Small intestine (tissue), 16 donors: ENCODE results near the gene KRT83. TPM values are rescaled to one million over a fixed set of nuclear protein-coding genes. Genes with fewer than 3 reads are reported as not detected.

Experiments
- DNase-seq, 2 donors: peaks; one replicate each; pipeline versions ENCODE4 v3.0.0 to v3.0.0-alpha.2; 2013
- FAIRE-seq: peaks from 2 replicates; lab custom pipeline; 2012; peaks lifted over from hg19 to GRCh38; lab: Jason Lieb, UNC
- H3K27ac ChIP-seq, 3 donors: one replicate each; pipeline ENCODE4 v1.5.1; 2013; ENCODE audit warnings: low read length in 2 of 3, mild to moderate bottlenecking in 2 of 3, control low read depth in 1 of 3, inconsistent platforms in 1 of 3, low read depth in 1 of 3, moderate library complexity in 1 of 3
- H3K27me3 ChIP-seq, 3 donors: one replicate each; pipeline ENCODE4 v1.6.1; 2013; ENCODE audit warnings: low read length in 3 of 3, inconsistent platforms in 1 of 3; ENCODE audit not compliant: control insufficient read depth in 3 of 3, insufficient read depth in 3 of 3
- H3K36me3 ChIP-seq, 3 donors: one replicate each; pipeline ENCODE4 v1.6.1; 2013; ENCODE audit warnings: low read length in 3 of 3, inconsistent platforms in 1 of 3, low read depth in 1 of 3, mild to moderate bottlenecking in 1 of 3, moderate library complexity in 1 of 3; ENCODE audit not compliant: control insufficient read depth in 3 of 3, insufficient read depth in 2 of 3
- H3K4me1 ChIP-seq, 3 donors: one replicate each; pipeline ENCODE4 v1.6.1; 2013; ENCODE audit warnings: low read length in 2 of 3, inconsistent platforms in 1 of 3, low read depth in 1 of 3, mild to moderate bottlenecking in 1 of 3, moderate library complexity in 1 of 3; ENCODE audit not compliant: control insufficient read depth in 3 of 3, insufficient read depth in 2 of 3
- H3K4me3 ChIP-seq, 3 donors: one replicate each; pipeline ENCODE4 v1.5.1; 2013; ENCODE audit warnings: low read length in 3 of 3, control low read depth in 1 of 3, inconsistent platforms in 1 of 3, low read depth in 1 of 3, mild to moderate bottlenecking in 1 of 3, moderate library complexity in 1 of 3
- H3K9me3 ChIP-seq, 2 donors: one replicate each; pipeline ENCODE4 v1.6.1; 2013; ENCODE audit warnings: low read depth in 1 of 2, low read length in 1 of 2; ENCODE audit not compliant: control insufficient read depth in 2 of 2, insufficient read depth in 1 of 2
- WGBS, 3 donors: extraction: QIAGEN DNeasy Blood & Tissue Kit; methylation state at CpG; one replicate each; pipeline ENCODE4 v1.1.7; 2013; 5-methylcytosine and 5-hydroxymethylcytosine counted together
- long read RNA-seq, 10 donors: transcript quantifications; one replicate each; lab custom pipeline, GENCODE V29; 2026
- polyA plus RNA-seq, 4 donors: library from polyadenylated mRNA; stranded (reverse) in 3 of 4; unstranded in 1 of 4; fragments of 200-250 nt in 3 of 4; fragments of 120-200 nt in 1 of 4; gene quantifications; one replicate each; pipeline versions ENCODE4 v1.2.1 to v1.2.3, GENCODE V29; 2013
- donor health status: healthy with polysubstance abuse.
- donor health status: control.
- donor health status: control.
- donor health status: Bipolar disorder and iron deficiency.
- donor health status: healthy.

Gene KRT83
- polyA plus RNA-seq: under 1 TPM in 1 of 4 donors, not detected in 3; 0.03 TPM
- long read RNA-seq, donor 1: 0 reads
- long read RNA-seq, donor 2: 0 reads
- long read RNA-seq, donor 3: 0 reads
- long read RNA-seq, donor 4: 0 reads
- long read RNA-seq, donor 5: 0 reads
- long read RNA-seq, donor 6: 0 reads
- long read RNA-seq, donor 7: 0 reads
- long read RNA-seq, donor 8: 0 reads
- long read RNA-seq, donor 9: 0 reads
- long read RNA-seq, donor 10: 0 reads

GRCh38 chr12:52320784-52321400 lies at the start of gene KRT83:
KRT83 (minus strand) TSS chr12:52321398; CDS start chr12:52321335, 63 bp downstream.
- 69 to 80% (median 78%) methylated on average over 33 to 35 of the region's 35 CpGs for WGBS, 3 donors

GRCh38 chr12:52369809-52370208 lies 48.6 kb upstream of the KRT83 start:
- Histone ChIP-seq H3K9me3 (no peaks in the 10 kb centered on the region), H3K4me3 (no peak overlapping the region), H3K36me3 (no peaks in the 10 kb centered on the region), H3K27ac (no peak overlapping the region), H3K27me3 (peaks cover 0 to 8% (median 0%) of the 10 kb centered on the region in 3 donors), H3K4me1 (no peaks in the 10 kb centered on the region)
- 70 to 79% (median 77%) methylated on average over 6 of the region's 6 CpGs for WGBS, 3 donors
- DNase-seq: no peak
- FAIRE-seq: no peak

More at GRCh38 chr12:52320784-52321400, at the start of gene KRT83:
- Histone ChIP-seq H3K4me3 (no peak within 1 kb of the TSS), H3K27ac (no peak within 1 kb of the TSS), H3K36me3 (no peaks in the 10 kb centered on the region), H3K9me3 (no peaks in the 10 kb centered on the region), H3K4me1 (no peaks in the 10 kb centered on the region), H3K27me3 (peaks cover 0 to 24% (median 5%) of the 10 kb centered on the region in 3 donors)
- DNase-seq: no peak
- no peak for FAIRE-seq

GRCh38 chr12:52369211-52369610 lies 48.0 kb upstream of the KRT83 start:
- Histone ChIP-seq H3K4me3 (no peak overlapping the region), H3K27me3 (peaks cover 0 to 8% (median 0%) of the 10 kb centered on the region in 3 donors), H3K4me1 (no peaks in the 10 kb centered on the region), H3K9me3 (no peaks in the 10 kb centered on the region), H3K27ac (no peak overlapping the region), H3K36me3 (no peaks in the 10 kb centered on the region)
- no peak for FAIRE-seq
- 44 to 70% (median 45%) methylated on average over 3 of the region's 3 CpGs for WGBS, 3 donors
- no peak for DNase-seq

- Histone ChIP-seq H3K9me3 (no peaks in the 10 kb centered on the region), H3K36me3 (no peaks in the 10 kb centered on the region), H3K27ac (no peak overlapping the region), H3K4me1 (no peaks in the 10 kb centered on the region), H3K4me3 (no peak overlapping the region), H3K27me3 (peaks cover 0 to 8% (median 0%) of the 10 kb centered on the region in 3 donors)
- WGBS, 3 donors: 37 to 50% (median 39%) methylated on average over 3 of the region's 3 CpGs
- FAIRE-seq (no peak), DNase-seq (no peak)
These were observed 47.3 kb upstream of the KRT83 start for GRCh38 chr12:52368508-52368907.

- FAIRE-seq: no peak
- H3K27me3 ChIP-seq: peaks cover 0 to 8% (median 0%) of the 10 kb centered on the region in 3 donors
- no peaks in the 10 kb centered on the region for H3K9me3 ChIP-seq
- no peaks in the 10 kb centered on the region for H3K36me3 ChIP-seq
- no peak overlapping the region for H3K27ac ChIP-seq
- 61 to 80% (median 68%) methylated on average over 6 of the region's 6 CpGs for WGBS, 3 donors
- no peaks in the 10 kb centered on the region for H3K4me1 ChIP-seq
- DNase-seq: no peak
- H3K4me3 ChIP-seq: no peak overlapping the region
These were observed 46.7 kb upstream of the KRT83 start for GRCh38 chr12:52367876-52368275.

GRCh38 chr12:52366738-52367485 lies 45.7 kb upstream of the KRT83 start, which contains the start of gene KRT85:
KRT85 (minus strand) TSS chr12:52367481; CDS start chr12:52367405, 76 bp downstream.
- WGBS, 3 donors: 83 to 85% (median 84%) methylated on average over 38 to 42 of the region's 42 CpGs
- no peaks in the 10 kb centered on the region for H3K36me3 ChIP-seq
- FAIRE-seq: no peak

GRCh38 chr12:52364901-52365489 lies 43.8 kb upstream of the KRT83 start:
- Histone ChIP-seq H3K27me3 (peaks cover 0 to 8% (median 0%) of the 10 kb centered on the region in 3 donors), H3K4me3 (no peak overlapping the region), H3K36me3 (no peaks in the 10 kb centered on the region), H3K4me1 (no peaks in the 10 kb centered on the region), H3K27ac (no peak overlapping the region), H3K9me3 (no peaks in the 10 kb centered on the region)
- DNase-seq (no peak), FAIRE-seq (no peak)
- WGBS, 3 donors: 73 to 82% (median 80%) methylated on average over 14 of the region's 14 CpGs

More at GRCh38 chr12:52366738-52367485, 45.7 kb upstream of the KRT83 start, which contains the start of gene KRT85:
- H3K27ac ChIP-seq: no peak within 1 kb of the TSS
- peaks cover 0 to 8% (median 0%) of the 10 kb centered on the region in 3 donors for H3K27me3 ChIP-seq
- H3K4me1 ChIP-seq: no peaks in the 10 kb centered on the region
- no peak for DNase-seq
- no peak within 1 kb of the TSS for H3K4me3 ChIP-seq
- no peaks in the 10 kb centered on the region for H3K9me3 ChIP-seq

GRCh38 chr12:52364061-52364460 lies 42.9 kb upstream of the KRT83 start:
- H3K27me3 ChIP-seq: peaks cover 0 to 5% (median 0%) of the 10 kb centered on the region in 3 donors
- FAIRE-seq: no peak
- WGBS, 3 donors: 78 to 82% (median 81%) methylated on average over 7 of the region's 7 CpGs
- DNase-seq: no peak
- H3K4me3 ChIP-seq: no peak overlapping the region
- H3K4me1 ChIP-seq: no peaks in the 10 kb centered on the region
- no peaks in the 10 kb centered on the region for H3K9me3 ChIP-seq
- H3K36me3 ChIP-seq: no peaks in the 10 kb centered on the region
- no peak overlapping the region for H3K27ac ChIP-seq
